A673 (cell line): ENCODE data around the gene GTF2E1. TPM values are rescaled to one million over a fixed set of nuclear protein-coding genes. Genes with fewer than 3 reads are reported as not detected.
"Not testable (repeated sequence)": the region's sequence is repeated elsewhere in the genome, so short reads cannot be mapped to it uniquely, and the experiment has no call there.

ENCODE experiments used
- BruUV-seq: library from RNA; stranded (reverse); fragments of 400-500 nt; replicated peaks from 2 replicates; lab custom pipeline; 2021; lab: Mats Ljungman, UMichigan
- CTCF ChIA-PET: fragments of 300-600 bp; sonication (Branson Sonifier 250); formaldehyde crosslinking; loops from one replicate; lab custom pipeline; 2022; ENCODE audit warnings: antibody characterized with exemption; lab: Charles Lee
- POLR2A ChIA-PET: fragments of 300-600 bp; sonication (Branson Sonifier 250); formaldehyde crosslinking; loops from one replicate; lab custom pipeline; 2022; ENCODE audit warnings: antibody characterized with exemption; ENCODE audit not compliant: low non-redundant PET; lab: Charles Lee
- DNase-seq: peaks from one replicate; pipeline ENCODE4 v3.0.0-alpha.2; 2015; ENCODE audit warnings: low spot score
- H3K27ac ChIP-seq: fragments of 200-600 bp; sonication (generic); 2 replicates; pipeline ENCODE4 v1.5.1; 2016; ENCODE audit warnings: mixed run types, low read depth, mild to moderate bottlenecking, mixed read lengths, antibody characterized with exemption, low read length; ENCODE audit not compliant: poor library complexity, severe bottlenecking
- H3K27me3 ChIP-seq: fragments of 200-600 bp; sonication (generic); replicated peaks from 2 replicates; pipeline ENCODE4 v1.6.1; 2017; ENCODE audit warnings: mixed run types, low read depth, mild to moderate bottlenecking, mixed read lengths, antibody characterized with exemption, low read length; ENCODE audit not compliant: insufficient read depth, poor library complexity
- H3K36me3 ChIP-seq: fragments of 200-600 bp; sonication (generic); 2 replicates; pipeline ENCODE4 v1.6.1; 2016; ENCODE audit warnings: mixed run types, mild to moderate bottlenecking, mixed read lengths, antibody characterized with exemption, low read length; ENCODE audit not compliant: insufficient read depth, poor library complexity, severe bottlenecking
- H3K4me1 ChIP-seq: fragments of 200-600 bp; sonication (generic); 2 replicates; pipeline ENCODE4 v1.6.1; 2017; ENCODE audit warnings: mixed run types, mild to moderate bottlenecking, mixed read lengths, antibody characterized with exemption, low read length; ENCODE audit not compliant: insufficient read depth, poor library complexity, severe bottlenecking
- H3K4me3 ChIP-seq: fragments of 200-600 bp; sonication (generic); 2 replicates; pipeline ENCODE4 v1.5.1; 2016; ENCODE audit warnings: low read depth, mixed run types, mild to moderate bottlenecking, mixed read lengths, low read length; ENCODE audit not compliant: poor library complexity, severe bottlenecking
- H3K9me3 ChIP-seq: fragments of 200-600 bp; sonication (generic); 2 replicates; pipeline ENCODE4 v1.6.1; 2016; ENCODE audit warnings: mixed run types, low read depth, mild to moderate bottlenecking, mixed read lengths, antibody characterized with exemption, low read length; ENCODE audit not compliant: poor library complexity, severe bottlenecking
- EZH2 ChIP-seq: fragments of 200-600 bp; sonication (generic); IDR thresholded peaks from 2 replicates; pipeline ENCODE4 v1.6.1; 2017; ENCODE audit warnings: borderline replicate concordance, low read depth, mild to moderate bottlenecking, mixed read lengths, antibody characterized with exemption, low read length; ENCODE audit not compliant: poor library complexity, severe bottlenecking
- intact Hi-C: fragments of 100-400 bp; cut with micrococcal nuclease; formaldehyde crosslinking; loops from one replicate; pipeline ENCODE4 v1.10.0; 2022; ENCODE audit not compliant: unreplicated experiment
- total RNA-seq: library from RNA; stranded (reverse); gene quantifications from 2 replicates; pipeline ENCODE4 v1.2.3, GENCODE V29; 2021
- TF ChIP-seq, protein P1 (sequence below): fragments of 300-800, 200-600 bp; sonication (generic); conservative IDR thresholded peaks from 2 replicates; pipeline ENCODE4 v1.5.1; 2017; ENCODE audit warnings: low read depth, mild to moderate bottlenecking, antibody characterized with exemption, low read length, moderate library complexity, mixed read lengths

Gene GTF2E1
- total RNA-seq, 1 experiment from 2014 or later, result 21.7 TPM

DNA sequence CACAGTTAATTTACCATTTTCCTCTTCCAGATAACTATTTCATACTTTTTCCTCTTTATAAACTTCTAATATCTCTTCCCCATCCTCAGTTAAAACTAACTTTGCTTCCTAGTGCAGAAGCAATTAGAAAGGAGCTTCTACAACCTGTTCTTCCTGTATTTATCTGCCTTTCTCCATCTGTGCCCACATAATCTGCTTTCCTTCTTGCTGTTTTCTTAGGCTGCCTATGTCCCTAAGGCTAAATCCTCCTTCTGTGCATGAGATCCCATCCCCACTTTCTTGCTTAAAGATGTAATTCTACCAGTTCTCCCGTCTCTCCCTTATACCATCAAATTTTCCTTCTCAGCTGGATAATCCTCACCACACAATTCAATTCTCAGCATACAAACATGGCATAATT, 32.2 kb upstream of the GTF2E1 start:
- no TSS peak for BruUV-seq
- intact Hi-C loops, result no loop called here
- ChIA-PET POLR2A (interaction anchor here (0.7 kb wide), 1 partner anchor 774 kb away, joined by 3 read pairs; no protein-coding TSS in a partner anchor), CTCF (interaction anchor here (0.6 kb wide), 1 partner anchor 88 kb away, joined by 4 read pairs; no protein-coding TSS in a partner anchor)
- no peak overlapping the region for H3K27ac ChIP-seq
- no peak overlapping the region for H3K4me3 ChIP-seq
- no peaks in the 10 kb centered on the region for H3K4me1 ChIP-seq
- TF ChIP-seq, protein P1, sequence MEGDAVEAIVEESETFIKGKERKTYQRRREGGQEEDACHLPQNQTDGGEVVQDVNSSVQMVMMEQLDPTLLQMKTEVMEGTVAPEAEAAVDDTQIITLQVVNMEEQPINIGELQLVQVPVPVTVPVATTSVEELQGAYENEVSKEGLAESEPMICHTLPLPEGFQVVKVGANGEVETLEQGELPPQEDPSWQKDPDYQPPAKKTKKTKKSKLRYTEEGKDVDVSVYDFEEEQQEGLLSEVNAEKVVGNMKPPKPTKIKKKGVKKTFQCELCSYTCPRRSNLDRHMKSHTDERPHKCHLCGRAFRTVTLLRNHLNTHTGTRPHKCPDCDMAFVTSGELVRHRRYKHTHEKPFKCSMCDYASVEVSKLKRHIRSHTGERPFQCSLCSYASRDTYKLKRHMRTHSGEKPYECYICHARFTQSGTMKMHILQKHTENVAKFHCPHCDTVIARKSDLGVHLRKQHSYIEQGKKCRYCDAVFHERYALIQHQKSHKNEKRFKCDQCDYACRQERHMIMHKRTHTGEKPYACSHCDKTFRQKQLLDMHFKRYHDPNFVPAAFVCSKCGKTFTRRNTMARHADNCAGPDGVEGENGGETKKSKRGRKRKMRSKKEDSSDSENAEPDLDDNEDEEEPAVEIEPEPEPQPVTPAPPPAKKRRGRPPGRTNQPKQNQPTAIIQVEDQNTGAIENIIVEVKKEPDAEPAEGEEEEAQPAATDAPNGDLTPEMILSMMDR, result no peak
- TF ChIP-seq EZH2, result no peak
- no peak for DNase-seq
- H3K27me3 ChIP-seq, result no peaks in the 10 kb centered on the region
- H3K36me3 ChIP-seq, result no peaks in the 10 kb centered on the region
- no peaks in the 10 kb centered on the region for H3K9me3 ChIP-seq

GRCh38 chr3:120713262-120713661, 29.3 kb upstream of the GTF2E1 start:
- intact Hi-C loops, result no loop called here
- H3K27me3 ChIP-seq, result no peaks in the 10 kb centered on the region
- H3K4me3 ChIP-seq, result no peak overlapping the region
- TF ChIP-seq, protein P1, result no peak
- TF ChIP-seq EZH2, result no peak
- no peak for DNase-seq
- CTCF ChIA-PET, result no interaction called here
- H3K4me1 ChIP-seq, result no peaks in the 10 kb centered on the region
- no peak overlapping the region for H3K27ac ChIP-seq
- no peaks in the 10 kb centered on the region for H3K36me3 ChIP-seq
- H3K9me3 ChIP-seq, result no peaks in the 10 kb centered on the region
- POLR2A ChIA-PET, result no interaction called here
- BruUV-seq, result no TSS peak

GRCh38 chr3:120719167-120719834, 23.2 kb upstream of the GTF2E1 start:
- H3K27ac ChIP-seq, H3K36me3 ChIP-seq, H3K9me3 ChIP-seq, H3K27me3 ChIP-seq, CTCF ChIA-PET, intact Hi-C loops, H3K4me3 ChIP-seq, H3K4me1 ChIP-seq, DNase-seq, POLR2A ChIA-PET, BruUV-seq: not testable (repeated sequence)

GRCh38 chr3:120726791-120727190, 15.8 kb upstream of the GTF2E1 start:
- ChIA-PET POLR2A (no interaction called here), CTCF (no interaction called here)
- Histone ChIP-seq H3K4me3 (no peak overlapping the region), H3K9me3 (no peaks in the 10 kb centered on the region), H3K36me3 (no peaks in the 10 kb centered on the region), H3K27ac (no peak overlapping the region), H3K27me3 (no peaks in the 10 kb centered on the region), H3K4me1 (no peaks in the 10 kb centered on the region)
- TF ChIP-seq, protein P1, result no peak
- TF ChIP-seq EZH2, result no peak
- no TSS peak for BruUV-seq
- DNase-seq, result no peak
- intact Hi-C loops, result no loop called here
